GM18867 (cell line): Measurements from ENCODE around the gene PDLIM5.

Experiments
- ATAC-seq: cut with Tn5 transposase; IDR thresholded peaks from one replicate; pipeline ENCODE4 v1.9.1; 2021; ENCODE audit warnings: mild to moderate bottlenecking, moderate library complexity; ENCODE audit not compliant: unreplicated experiment

PDLIM5 gene

GRCh38 chr4:94525993-94526728 is 74.4 kb downstream of the PDLIM5 start:
- peak; percentile 87 for ATAC-seq

- ATAC-seq: no peak
Observed at GRCh38 chr4:94527556-94528233, 76.0 kb downstream of the PDLIM5 start.

- ATAC-seq: no peak
Observed at GRCh38 chr4:94528792-94529451, 77.2 kb downstream of the PDLIM5 start.

GRCh38 chr4:94530073-94530472 is 78.3 kb downstream of the PDLIM5 start:
- ATAC-seq: no peak

- ATAC-seq: no peak
Observed at GRCh38 chr4:94531991-94532789, 80.4 kb downstream of the PDLIM5 start.

GRCh38 chr4:94533405-94534223 is 81.9 kb downstream of the PDLIM5 start:
- peak; percentile 44 for ATAC-seq

- ATAC-seq: peak; percentile 94
Observed at GRCh38 chr4:94534401-94535312, 82.9 kb downstream of the PDLIM5 start.

GRCh38 chr4:94536049-94536448 is 84.3 kb downstream of the PDLIM5 start:
- ATAC-seq: no peak

GRCh38 chr4:94536649-94537469 is 85.1 kb downstream of the PDLIM5 start:
- ATAC-seq: no peak

- ATAC-seq: no peak
Observed at GRCh38 chr4:94537921-94538628, 86.3 kb downstream of the PDLIM5 start.

- no peak for ATAC-seq
Observed at GRCh38 chr4:94540476-94540875, 88.7 kb downstream of the PDLIM5 start.

GRCh38 chr4:94544811-94545210 is 93.1 kb downstream of the PDLIM5 start:
- ATAC-seq: no peak

GRCh38 chr4:94545296-94545695 is 93.6 kb downstream of the PDLIM5 start:
- ATAC-seq: no peak

GRCh38 chr4:94546949-94547348 is 95.2 kb downstream of the PDLIM5 start:
- no peak for ATAC-seq

- no peak for ATAC-seq
Observed at GRCh38 chr4:94548571-94548970, 96.8 kb downstream of the PDLIM5 start.

GRCh38 chr4:94550352-94550751 is 98.6 kb downstream of the PDLIM5 start:
- no peak for ATAC-seq

- no peak for ATAC-seq
Observed at GRCh38 chr4:94550851-94551250, 99.1 kb downstream of the PDLIM5 start.
